Left ventricle myocardium inferior (tissue), 1 donor: ENCODE data around the gene EPHA7. TPM values are rescaled to one million over a fixed set of nuclear protein-coding genes. Genes with fewer than 3 reads are reported as not detected.

Source experiments
- DNase-seq: peaks from one replicate; pipeline ENCODE4 v3.0.0-alpha.2; 2020
- H3K27ac ChIP-seq: fragments of 200-600 bp; replicated peaks from 2 replicates; pipeline ENCODE4 v1.8.0; 2021
- H3K27me3 ChIP-seq: fragments of 200-600 bp; 2 replicates; pipeline ENCODE4 v1.8.0; 2021; ENCODE audit warnings: low read depth
- H3K36me3 ChIP-seq: fragments of 200-600 bp; 2 replicates; pipeline ENCODE4 v1.8.0; 2021
- H3K4me1 ChIP-seq: fragments of 200-600 bp; 2 replicates; pipeline ENCODE4 v1.8.0; 2021
- H3K4me3 ChIP-seq: fragments of 200-600 bp; 2 replicates; pipeline ENCODE4 v1.8.0; 2021; ENCODE audit warnings: mild to moderate bottlenecking, moderate library complexity
- H3K9me3 ChIP-seq: fragments of 200-600 bp; replicated peaks from 2 replicates; pipeline ENCODE4 v1.8.0; 2021
- CTCF ChIP-seq: fragments of 200-600 bp; IDR thresholded peaks from 2 replicates; pipeline ENCODE4 v1.8.0; 2021; ENCODE audit warnings: antibody characterized with exemption, mild to moderate bottlenecking, borderline replicate concordance
- intact Hi-C: fragments of 100-400 bp; cut with micrococcal nuclease; formaldehyde crosslinking; loops from one replicate; pipeline ENCODE4 v1.11.0; 2022
- total RNA-seq: library from RNA; stranded (reverse); fragmentation: NEBNext Ultra II Directional; extraction: Animal tissue kit (Norgen Biotek cat#: 25700); gene quantifications from one replicate; pipeline ENCODE4 v1.2.1, GENCODE V29; 2021
- donor health status: DM: no; HTN: yes; CAD: no; lungs with severe emphysema.

Gene EPHA7
- total RNA-seq, 1 donor from 2014 or later: 12.5 TPM

DNA sequence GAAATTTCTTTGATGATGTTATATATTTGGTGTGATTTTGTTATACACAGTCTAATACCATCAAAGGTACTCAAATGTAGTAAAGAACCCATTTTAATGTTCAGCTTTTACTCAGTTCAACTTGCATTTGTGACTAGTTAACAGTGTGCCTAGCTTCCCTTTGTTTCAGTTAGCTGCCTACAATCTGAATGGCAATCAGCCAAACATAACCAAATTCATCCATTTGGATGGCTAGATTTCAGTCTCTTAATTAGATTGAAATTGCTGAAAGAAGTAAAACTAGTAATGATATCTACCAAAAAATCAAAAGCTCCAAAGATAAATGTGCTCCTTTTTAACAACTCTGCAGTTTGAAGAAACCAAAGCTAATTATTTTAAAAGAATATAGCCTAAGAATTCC lies 6.9 kb downstream of the EPHA7 start:
- intact Hi-C loops: no loop called here
- no peak for TF ChIP-seq CTCF
- H3K27ac ChIP-seq: no peak overlapping the region
- no peaks in the 10 kb centered on the region for H3K36me3 ChIP-seq
- H3K4me1 ChIP-seq: peaks cover 14% of the 10 kb centered on the region
- H3K27me3 ChIP-seq: peaks cover 52% of the 10 kb centered on the region
- no peak for DNase-seq
- no peak overlapping the region for H3K4me3 ChIP-seq
- H3K9me3 ChIP-seq: no peaks in the 10 kb centered on the region

DNA sequence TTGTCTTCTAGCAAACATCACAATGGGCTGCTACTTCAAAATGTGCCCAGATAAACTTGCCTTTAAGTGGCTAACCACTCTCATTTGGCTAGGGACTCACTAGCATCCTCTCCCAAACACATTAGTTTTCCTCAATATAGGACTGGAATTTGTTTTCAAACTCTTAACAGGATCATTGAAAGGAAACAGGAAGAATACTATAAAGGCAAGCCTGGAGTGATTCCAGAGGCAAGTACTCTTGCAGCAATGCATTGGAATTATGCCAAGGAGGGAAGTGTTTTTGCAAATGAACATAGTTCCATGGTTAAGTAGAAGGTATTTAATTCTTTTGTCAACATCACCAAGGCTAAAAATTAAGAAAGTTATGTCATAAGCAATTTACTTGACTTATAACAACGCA lies 12.2 kb downstream of the EPHA7 start:
- H3K27me3 ChIP-seq: peaks cover under 1% of the 10 kb centered on the region
- H3K4me1 ChIP-seq: peaks cover 5% of the 10 kb centered on the region
- intact Hi-C loops: no loop called here
- H3K27ac ChIP-seq: no peak overlapping the region
- no peaks in the 10 kb centered on the region for H3K9me3 ChIP-seq
- DNase-seq: no peak
- no peak overlapping the region for H3K4me3 ChIP-seq
- TF ChIP-seq CTCF: no peak
- no peaks in the 10 kb centered on the region for H3K36me3 ChIP-seq

GRCh38 chr6:93403390-93403789 lies 16.0 kb downstream of the EPHA7 start:
- Histone ChIP-seq H3K9me3 (no peaks in the 10 kb centered on the region), H3K4me3 (no peak overlapping the region), H3K4me1 (peaks cover 5% of the 10 kb centered on the region), H3K36me3 (no peaks in the 10 kb centered on the region), H3K27ac (no peak overlapping the region), H3K27me3 (peaks cover 6% of the 10 kb centered on the region)
- no peak for TF ChIP-seq CTCF
- DNase-seq: no peak
- intact Hi-C loops: no loop called here

DNA sequence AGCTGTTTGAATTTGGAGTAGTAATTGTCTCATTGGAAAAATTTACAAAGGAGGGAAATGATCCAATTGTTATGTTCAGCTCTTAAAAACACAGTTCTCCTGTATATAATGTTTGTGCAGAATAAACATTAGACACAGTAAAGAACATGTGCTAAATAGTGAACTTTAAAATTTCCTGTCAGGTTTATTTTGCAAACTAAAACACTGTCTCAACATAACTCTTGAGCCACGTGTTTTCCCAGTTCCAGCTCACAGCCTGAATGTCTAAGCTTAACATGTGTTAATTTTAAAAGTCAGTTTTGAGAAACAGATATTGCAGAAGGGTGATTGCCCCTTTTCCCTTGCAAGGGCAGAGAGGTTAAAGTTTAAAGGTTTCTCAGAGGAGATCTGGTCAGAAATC lies 20.6 kb downstream of the EPHA7 start:
- no peak overlapping the region for H3K4me3 ChIP-seq
- intact Hi-C loops: no loop called here
- H3K4me1 ChIP-seq: peaks cover 6% of the 10 kb centered on the region
- TF ChIP-seq CTCF: no peak
- no peaks in the 10 kb centered on the region for H3K36me3 ChIP-seq
- no peak for DNase-seq
- peaks cover 6% of the 10 kb centered on the region for H3K27me3 ChIP-seq
- no peaks in the 10 kb centered on the region for H3K9me3 ChIP-seq
- no peak overlapping the region for H3K27ac ChIP-seq

DNA sequence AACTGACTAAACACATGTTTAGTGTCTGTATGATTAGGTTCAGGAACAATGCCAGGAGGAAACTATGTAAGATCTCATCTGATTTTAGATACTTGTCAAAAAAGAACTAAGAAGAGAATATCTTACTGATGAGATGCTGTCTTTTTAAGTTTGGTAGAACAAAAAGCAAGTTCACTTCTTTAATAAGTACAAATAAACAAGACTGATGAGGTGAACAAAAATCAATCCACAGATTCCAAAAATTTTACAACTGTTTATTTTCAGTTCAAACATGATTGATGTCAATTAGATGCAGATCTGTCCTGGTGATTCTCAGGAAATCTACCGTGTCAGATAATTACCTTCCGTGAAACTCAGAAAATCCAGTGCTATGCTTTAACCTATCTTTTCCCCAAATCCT lies 24.9 kb downstream of the EPHA7 start:
- intact Hi-C loops: no loop called here
- Histone ChIP-seq H3K36me3 (no peaks in the 10 kb centered on the region), H3K9me3 (no peaks in the 10 kb centered on the region), H3K27me3 (no peaks in the 10 kb centered on the region), H3K27ac (no peak overlapping the region), H3K4me1 (peaks cover 6% of the 10 kb centered on the region), H3K4me3 (no peak overlapping the region)
- no peak for DNase-seq
- TF ChIP-seq CTCF: no peak
